OCI-LY3 (cell line): ENCODE data around the gene APOL3.

ENCODE experiments used
- H2AFZ ChIP-seq: fragments of 200-600, 300-600 bp; shearing (Covaris generic); 2 replicates; pipeline ENCODE4 v1.6.0; 2014; ENCODE audit warnings: antibody characterized with exemption, low read depth, low read length
- H3K27ac ChIP-seq: fragments of 200-600, 300-600 bp; sonication (generic); 2 replicates; pipeline ENCODE4 v1.5.1; 2014; ENCODE audit warnings: mild to moderate bottlenecking, low read length, moderate library complexity, mixed read lengths
- H3K27me3 ChIP-seq: fragments of 200-600, 300-600 bp; sonication (generic); 2 replicates; pipeline ENCODE4 v1.6.1; 2014; ENCODE audit warnings: low read depth, low read length, mixed read lengths
- H3K36me3 ChIP-seq: fragments of 200-600, 300-600 bp; sonication (generic); replicated peaks from 2 replicates; pipeline ENCODE3; 2014; ENCODE audit warnings: low read depth, low read length, mixed read lengths
- H3K4me1 ChIP-seq: fragments of 300-600, 200-600 bp; sonication (generic); 2 replicates; pipeline ENCODE4 v1.6.1; 2014; ENCODE audit warnings: low read length, mixed read lengths
- H3K4me2 ChIP-seq: fragments of 200-600, 300-600 bp; sonication (generic); 2 replicates; pipeline ENCODE4 v1.6.1; 2014; ENCODE audit warnings: low read length, mixed read lengths
- H3K4me3 ChIP-seq: fragments of 300-600, 200-600 bp; sonication (generic); 2 replicates; pipeline ENCODE4 v1.5.1; 2014; ENCODE audit warnings: antibody characterized with exemption, mild to moderate bottlenecking, low read length, moderate library complexity
- H3K79me2 ChIP-seq: fragments of 300-600, 200-600 bp; shearing (Covaris generic); 2 replicates; pipeline ENCODE4 v1.6.1; 2014; ENCODE audit warnings: mild to moderate bottlenecking, low read length, mixed read lengths
- H3K9ac ChIP-seq: fragments of 300-600, 200-600 bp; shearing (Covaris generic); 2 replicates; pipeline ENCODE4 v1.6.0; 2014; ENCODE audit warnings: mild to moderate bottlenecking, low read length, moderate library complexity
- H3K9me3 ChIP-seq: fragments of 200-600, 300-600 bp; shearing (Covaris generic); 2 replicates; pipeline ENCODE4 v1.6.1; 2014; ENCODE audit warnings: low read length, mixed read lengths; ENCODE audit not compliant: insufficient read depth
- H4K20me1 ChIP-seq: fragments of 200-600, 300-600 bp; sonication (generic); 2 replicates; pipeline ENCODE4 v1.6.1; 2016; ENCODE audit warnings: low read length, mixed read lengths; ENCODE audit not compliant: insufficient read depth
- CTCF ChIP-seq: fragments of 200-600, 300-600 bp; sonication (generic); IDR thresholded peaks from 2 replicates; pipeline ENCODE4 v1.5.1; 2014; ENCODE audit warnings: antibody characterized with exemption, low read length, low read depth
- EZH2phosphoT487 ChIP-seq: fragments of 200-600 bp; shearing (Covaris generic); IDR thresholded peaks from 2 replicates; pipeline ENCODE4 v1.6.1; 2018; ENCODE audit warnings: antibody characterized with exemption, mixed run types, low read depth

APOL3 gene

DNA sequence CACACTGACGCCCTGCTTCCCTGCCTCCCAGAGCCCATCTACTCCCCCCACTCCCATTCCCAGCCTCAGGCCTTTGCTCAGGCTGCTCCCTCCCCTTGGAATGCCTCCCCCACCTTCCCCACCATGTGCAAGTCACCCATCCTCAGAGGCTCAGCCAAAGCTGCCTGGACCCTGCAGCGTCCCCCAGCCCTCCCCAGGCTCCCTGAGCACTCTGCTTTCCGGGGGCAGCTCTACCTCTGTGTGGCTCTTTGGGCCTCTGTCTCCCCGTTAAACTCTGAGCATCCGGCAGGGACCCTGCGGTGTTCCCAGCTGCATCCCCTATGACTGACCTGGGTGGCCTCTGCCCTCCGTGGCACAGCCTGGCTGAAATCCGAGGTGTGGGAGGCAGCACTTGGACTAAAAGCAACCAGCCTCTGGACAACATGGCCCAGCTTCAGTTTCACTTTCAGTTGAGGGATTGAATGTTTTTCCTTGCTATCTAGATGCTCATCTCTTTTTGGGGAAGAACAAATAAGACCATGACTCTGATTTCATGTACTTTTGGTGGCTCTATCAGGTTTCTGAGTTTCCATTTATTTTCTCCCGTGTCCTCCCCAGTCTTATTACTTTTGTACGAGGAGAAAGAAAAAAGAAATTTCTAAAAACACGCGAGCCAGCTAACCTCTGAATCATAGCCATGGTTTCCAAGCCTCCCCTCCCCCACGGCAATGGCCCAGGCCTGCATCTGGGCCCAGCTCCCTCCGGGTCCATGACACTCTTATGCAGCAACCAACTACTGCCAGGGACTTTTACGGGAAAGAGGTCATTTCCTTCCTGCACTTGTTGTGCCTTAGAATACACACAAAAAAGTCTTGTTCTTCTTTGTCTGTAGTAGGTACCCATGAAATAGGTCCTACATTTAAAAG is 3.8 kb downstream of the APOL3 start:
- peaks cover 28% of the 10 kb centered on the region for H3K4me1 ChIP-seq
- H3K4me3 ChIP-seq, result no peak overlapping the region
- H4K20me1 ChIP-seq, result no peaks in the 10 kb centered on the region
- no peaks in the 10 kb centered on the region for H3K36me3 ChIP-seq
- TF ChIP-seq CTCF (no peak), EZH2phosphoT487 (no peak)
- H3K4me2 ChIP-seq, result no peak overlapping the region
- H3K79me2 ChIP-seq, result no peaks in the 10 kb centered on the region
- H2AFZ ChIP-seq, result no peak overlapping the region
- H3K27me3 ChIP-seq, result peaks cover 9% of the 10 kb centered on the region; the same call in 1 of the 2 replicates
- no peaks in the 10 kb centered on the region for H3K9me3 ChIP-seq
- no peak overlapping the region for H3K9ac ChIP-seq
- no peak overlapping the region for H3K27ac ChIP-seq

- TF ChIP-seq EZH2phosphoT487 (no peak), CTCF (no peak)
- Histone ChIP-seq H3K4me3 (no peak overlapping the region), H3K27me3 (peaks cover 14% of the 10 kb centered on the region; the same call in 1 of the 2 replicates), H3K27ac (no peak overlapping the region), H3K79me2 (no peaks in the 10 kb centered on the region), H2AFZ (no peak overlapping the region), H3K36me3 (no peaks in the 10 kb centered on the region), H4K20me1 (no peaks in the 10 kb centered on the region), H3K9me3 (0 out of 2 replicates have a peak, but pooled peaks cover 4% of the 10 kb centered on the region), H3K4me1 (peaks cover 21% of the 10 kb centered on the region), H3K9ac (no peak overlapping the region), H3K4me2 (no peak overlapping the region)
These were observed 4.4 kb downstream of the APOL3 start for GRCh38 chr22:36156119-36156514.

GRCh38 chr22:36155702-36156101 is 4.9 kb downstream of the APOL3 start:
- H3K4me3 ChIP-seq, result no peak overlapping the region
- peaks cover 17% of the 10 kb centered on the region for H3K4me1 ChIP-seq
- H2AFZ ChIP-seq, result no peak overlapping the region
- no peaks in the 10 kb centered on the region for H3K36me3 ChIP-seq
- H3K27me3 ChIP-seq, result peaks cover 14% of the 10 kb centered on the region; the same call in 1 of the 2 replicates
- H3K27ac ChIP-seq, result no peak overlapping the region
- no peak overlapping the region for H3K9ac ChIP-seq
- H4K20me1 ChIP-seq, result no peaks in the 10 kb centered on the region
- 0 out of 2 replicates have a peak, but pooled peaks cover 4% of the 10 kb centered on the region for H3K9me3 ChIP-seq
- TF ChIP-seq CTCF (no peak), EZH2phosphoT487 (no peak)
- no peak overlapping the region for H3K4me2 ChIP-seq
- no peaks in the 10 kb centered on the region for H3K79me2 ChIP-seq

DNA sequence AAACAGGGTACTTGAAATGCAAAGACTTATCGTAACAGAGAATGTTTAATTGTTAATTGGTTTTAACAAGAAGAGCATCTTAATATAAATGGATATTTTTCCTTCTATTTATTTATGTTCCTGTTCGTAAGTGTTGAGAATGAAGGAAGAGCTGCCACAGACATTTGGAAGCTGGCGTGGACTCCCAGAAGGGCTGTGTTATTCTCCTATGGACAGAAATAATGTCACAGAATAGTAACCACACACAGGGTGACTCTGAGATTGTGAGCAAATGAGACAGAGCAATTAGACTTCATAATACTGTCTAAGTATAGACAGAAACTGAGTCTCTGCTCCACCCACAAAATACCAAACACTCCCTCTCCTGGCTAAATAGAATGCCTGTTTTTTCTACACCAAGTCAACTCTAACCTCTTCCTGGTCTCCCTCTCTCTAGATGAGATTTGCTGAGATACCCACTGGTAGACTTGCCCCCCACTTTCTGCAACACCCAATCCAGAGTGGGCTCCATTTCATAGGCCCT is 6.1 kb downstream of the APOL3 start:
- H3K4me3 ChIP-seq, result no peak overlapping the region
- no peak overlapping the region for H3K4me2 ChIP-seq
- H3K9ac ChIP-seq, result no peak overlapping the region
- no peak for TF ChIP-seq EZH2phosphoT487
- no peak for TF ChIP-seq CTCF
- peaks cover 5% of the 10 kb centered on the region for H3K4me1 ChIP-seq
- peaks cover 14% of the 10 kb centered on the region; the same call in 1 of the 2 replicates for H3K27me3 ChIP-seq
- no peaks in the 10 kb centered on the region for H4K20me1 ChIP-seq
- no peak overlapping the region for H2AFZ ChIP-seq
- no peaks in the 10 kb centered on the region for H3K36me3 ChIP-seq
- H3K9me3 ChIP-seq, result 0 out of 2 replicates have a peak, but pooled peaks cover 4% of the 10 kb centered on the region
- H3K27ac ChIP-seq, result no peak overlapping the region
- H3K79me2 ChIP-seq, result no peaks in the 10 kb centered on the region
